Body of pancreas (tissue), 4 donors: ENCODE data around the gene FBN2. TPM values are rescaled to one million over a fixed set of nuclear protein-coding genes. Genes with fewer than 3 reads are reported as not detected.

Source experiments
- ATAC-seq: fragments of 150-250 bp; one replicate; pipeline ENCODE4 v1.9.1; 2016
- DNase-seq, 4 donors: peaks; one replicate each; pipeline ENCODE4 v3.0.0-alpha.2; 2019
- H3K27ac ChIP-seq, 4 donors: fragments of 200-600 bp; sonication (generic); 1 replicate in 3 of 4; 2 replicates in 1 of 4; pipeline versions ENCODE4 v1.5.1 to v1.6.1; 2016 to 2019; ENCODE audit warnings: mild to moderate bottlenecking in 1 of 4, mixed read lengths in 1 of 4, moderate library complexity in 1 of 4
- H3K27me3 ChIP-seq, 2 donors: fragments of 200-600 bp; sonication (generic); one replicate each; pipeline ENCODE4 v1.6.0; 2016; ENCODE audit warnings: mild to moderate bottlenecking in 1 of 2
- H3K36me3 ChIP-seq, 2 donors: fragments of 200-600 bp; sonication (generic); replicated peaks in 1 of 2; 2 replicates each; pipeline ENCODE4 v1.5.1; 2016; ENCODE audit warnings: low read depth in 2 of 2; ENCODE audit not compliant: insufficient read depth in 1 of 2
- H3K4me1 ChIP-seq: fragments of 200-600 bp; sonication (generic); one replicate; pipeline ENCODE4 v1.6.0; 2016
- H3K4me3 ChIP-seq, 2 donors: fragments of 200-600 bp; sonication (generic); 1 replicate in 1 of 2; 2 replicates in 1 of 2; pipeline ENCODE4 v1.5.1; 2016 to 2019
- H3K9me3 ChIP-seq, 3 donors: fragments of 200-600 bp; sonication (generic); 1 replicate in 2 of 3; 2 replicates in 1 of 3; pipeline ENCODE4 v1.5.1; 2016
- CTCF ChIP-seq, 7 experiments: fragments of 450-650 bp in 4 of 7; fragments of 200-600 bp in 3 of 7; sonication (generic) in 3 of 7; IDR thresholded peaks; one replicate each; pipeline ENCODE4 v1.5.1; 2016 to 2019; ENCODE audit warnings: antibody characterized with exemption in 7 of 7
- POLR2A ChIP-seq, 3 donors: fragments of 450-650 bp; IDR thresholded peaks; one replicate each; pipeline ENCODE4 v1.6.1; 2016; ENCODE audit warnings: antibody characterized with exemption in 3 of 3, mild to moderate bottlenecking in 2 of 3
- WGBS, 2 donors: methylation state at CpG; one replicate each; pipeline ENCODE4 v1.1.5; 2017; 5-methylcytosine and 5-hydroxymethylcytosine counted together
- intact Hi-C: fragments of 100-400 bp; cut with DNase I; formaldehyde crosslinking; loops from one replicate; pipeline ENCODE4 v1.15.1; 2023
- total RNA-seq, 2 donors: library from RNA; depleted of rRNA; stranded (reverse); fragments of >200 nt; gene quantifications; one replicate each; pipeline ENCODE4 v1.1.0, GENCODE V29; 2016

The FBN2 gene
- total RNA-seq, 2 donors from 2014 or later: 0.26 TPM; not detected in 1

- no peak for DNase-seq
- H3K4me1 ChIP-seq: no peaks in the 10 kb centered on the region
- intact Hi-C loops: no loop called here
- TF ChIP-seq POLR2A (IDR thresholded peaks at IDR 0.05) (no peak), CTCF (IDR thresholded peaks at IDR 0.05) (no peak)
- no peaks in the 10 kb centered on the region for H3K27me3 ChIP-seq
- H3K27ac ChIP-seq: no peak overlapping the region
- 68 to 74% methylated on average over 8 of the region's 8 CpGs for WGBS, 2 donors
- no peaks in the 10 kb centered on the region for H3K9me3 ChIP-seq
- H3K36me3 ChIP-seq: no peaks in the 10 kb centered on the region
- ATAC-seq: no peak
- H3K4me3 ChIP-seq: no peak overlapping the region
These were observed 143.0 kb downstream of the FBN2 start for GRCh38 chr5:128395073-128395472.

- WGBS, 2 donors: 75 to 85% methylated on average over 2 of the region's 2 CpGs
- H3K4me3 ChIP-seq: no peak overlapping the region
- ATAC-seq: no peak
These were observed 154.0 kb downstream of the FBN2 start for GRCh38 chr5:128384068-128384467.

GRCh38 chr5:128380337-128380736 is 157.7 kb downstream of the FBN2 start:
- Histone ChIP-seq H3K4me3 (no peak overlapping the region), H3K4me1 (no peaks in the 10 kb centered on the region), H3K27ac (no peak overlapping the region), H3K27me3 (no peaks in the 10 kb centered on the region), H3K36me3 (no peaks in the 10 kb centered on the region), H3K9me3 (no peaks in the 10 kb centered on the region)
- no peak for DNase-seq
- no peak for TF ChIP-seq POLR2A (IDR thresholded peaks at IDR 0.05)
- TF ChIP-seq CTCF (IDR thresholded peaks at IDR 0.05): no peak
- ATAC-seq: no peak
- intact Hi-C loops: no loop called here
- 47 to 61% methylated on average over 3 of the region's 3 CpGs for WGBS, 2 donors

More at GRCh38 chr5:128384068-128384467, 154.0 kb downstream of the FBN2 start:
- H3K9me3 ChIP-seq: no peaks in the 10 kb centered on the region
- no peak overlapping the region for H3K27ac ChIP-seq
- H3K36me3 ChIP-seq: no peaks in the 10 kb centered on the region
- no peak for DNase-seq
- no peak for TF ChIP-seq POLR2A (IDR thresholded peaks at IDR 0.05)
- no peaks in the 10 kb centered on the region for H3K4me1 ChIP-seq
- intact Hi-C loops: no loop called here
- H3K27me3 ChIP-seq: no peaks in the 10 kb centered on the region

GRCh38 chr5:128378632-128379031 is 159.4 kb downstream of the FBN2 start:
- no peaks in the 10 kb centered on the region for H3K9me3 ChIP-seq
- 71 to 73% methylated on average over 1 of the region's 1 CpG for WGBS, 2 donors
- H3K4me1 ChIP-seq: no peaks in the 10 kb centered on the region
- no peak for TF ChIP-seq CTCF (IDR thresholded peaks at IDR 0.05)
- TF ChIP-seq POLR2A (IDR thresholded peaks at IDR 0.05): no peak
- no peak for ATAC-seq
- H3K36me3 ChIP-seq: no peaks in the 10 kb centered on the region
- H3K4me3 ChIP-seq: no peak overlapping the region
- no peak for DNase-seq
- no peaks in the 10 kb centered on the region for H3K27me3 ChIP-seq
- intact Hi-C loops: no loop called here
- H3K27ac ChIP-seq: no peak overlapping the region

- intact Hi-C loops: no loop called here
- H3K9me3 ChIP-seq: no peaks in the 10 kb centered on the region
- no peaks in the 10 kb centered on the region for H3K4me1 ChIP-seq
- no peak overlapping the region for H3K4me3 ChIP-seq
- H3K27me3 ChIP-seq: no peaks in the 10 kb centered on the region
- ATAC-seq: no peak
- DNase-seq: no peak
- H3K27ac ChIP-seq: no peak overlapping the region
- H3K36me3 ChIP-seq: no peaks in the 10 kb centered on the region
- WGBS, 2 donors: 85 to 93% methylated on average over 2 of the region's 2 CpGs
- no peak for TF ChIP-seq CTCF (IDR thresholded peaks at IDR 0.05)
- TF ChIP-seq POLR2A (IDR thresholded peaks at IDR 0.05): no peak
These were observed 159.8 kb downstream of the FBN2 start for GRCh38 chr5:128378196-128378595.
